ENCODE results near the gene GAS7. TPM values are rescaled to one million over a fixed set of nuclear protein-coding genes. Genes with fewer than 3 reads are reported as not detected.

Gene GAS7
- total and polyA plus RNA-seq, 2 of the 13 experiments (the other 11 are each of a cell fraction or from before 2014, with no cell fraction given) = 1.0 to 5.2 TPM

DNA sequence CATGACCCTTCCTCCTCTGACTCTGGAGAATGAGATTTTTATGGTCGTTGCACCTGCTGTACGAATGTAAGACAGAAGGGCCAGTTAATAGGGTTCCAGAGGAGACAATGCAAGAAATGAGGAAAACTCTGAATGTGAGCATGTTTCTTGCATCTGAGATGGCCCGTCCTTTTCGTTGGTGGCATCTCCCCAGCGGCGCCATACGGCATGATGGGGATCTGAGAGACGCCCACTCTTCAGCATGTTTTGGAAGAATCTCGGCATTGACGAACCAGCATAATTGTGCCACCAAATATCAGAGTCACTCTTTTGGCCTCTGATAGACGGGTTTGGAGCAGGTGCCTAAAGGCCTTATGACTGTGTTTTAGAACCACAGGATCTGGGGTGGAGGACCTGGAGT lies 166.8 kb downstream of the GAS7 start:
- Histone ChIP-seq H3K4me2 (ENCODE audit: low read depth, low read length) (no peak overlapping the region), H3K4me1 (ENCODE audit: insufficient read depth, low read length) (peaks cover 5% of the 10 kb centered on the region), H3K9ac (ENCODE audit: insufficient read depth, low read depth, low read length) (no peak overlapping the region), H3K4me3 (replicated peaks in 1 of 3; ENCODE audit: insufficient read depth in 1 of 3, low read depth in 2 of 3, low read length in 3 of 3) (no peak overlapping the region), H3K79me2 (ENCODE audit: insufficient read depth, low read length) (no peaks in the 10 kb centered on the region), H3K27me3 (ENCODE audit: control insufficient read depth in 1 of 2, insufficient read depth in 2 of 2, low read length in 2 of 2) (peaks cover 3 to 39% of the 10 kb centered on the region in 2 experiments; a peak in 3 of 5 replicates), H3K36me3 (replicated peaks in 1 of 2; ENCODE audit: control insufficient read depth in 1 of 2, insufficient read depth in 2 of 2, low read length in 2 of 2) (no peaks in the 10 kb centered on the region), H2AFZ (ENCODE audit: low read length) (no peak overlapping the region), H3K27ac (ENCODE audit: extremely low read length, insufficient read depth, low read length) (no peak overlapping the region), H4K20me1 (ENCODE audit: insufficient read depth, low read length) (no peaks in the 10 kb centered on the region), H3K9me3 (ENCODE audit: low read length) (no peaks in the 10 kb centered on the region)
- POLR2A ChIA-PET = no interaction called here
- CTCF ChIA-PET (ENCODE audit: low intra/inter-chr PET ratio, low total read pairs) = no interaction called here
- FAIRE-seq = no peak
- ATAC-seq = no peak
- DNase-seq (ENCODE audit: low spot score) = no peak
- BruUV-seq (replicated peaks) = no TSS peak
- WGBS (ENCODE audit: low lambda C conversion rate) = 44% methylated on average over 9 of the region's 11 CpGs
- no peak for TF ChIP-seq NFRKB (IDR thresholded peaks at IDR 0.05)
- TF ChIP-seq ATM (IDR thresholded peaks at IDR 0.05; ENCODE audit: borderline replicate concordance) = no peak
- no peak for TF ChIP-seq ZNF260 (CRISPR knock-in tag; IDR thresholded peaks at IDR 0.05; ENCODE audit: borderline replicate concordance, low read depth)
- TF ChIP-seq, protein P1, sequence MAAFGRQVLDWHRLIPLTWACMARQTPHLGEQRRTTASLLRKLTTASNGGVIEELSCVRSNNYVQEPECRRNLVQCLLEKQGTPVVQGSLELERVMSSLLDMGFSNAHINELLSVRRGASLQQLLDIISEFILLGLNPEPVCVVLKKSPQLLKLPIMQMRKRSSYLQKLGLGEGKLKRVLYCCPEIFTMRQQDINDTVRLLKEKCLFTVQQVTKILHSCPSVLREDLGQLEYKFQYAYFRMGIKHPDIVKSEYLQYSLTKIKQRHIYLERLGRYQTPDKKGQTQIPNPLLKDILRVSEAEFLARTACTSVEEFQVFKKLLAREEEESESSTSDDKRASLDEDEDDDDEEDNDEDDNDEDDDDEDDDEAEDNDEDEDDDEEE (CRISPR knock-in tag; IDR thresholded peaks at IDR 0.05) = no peak
- TF ChIP-seq KLF16 (CRISPR knock-in tag; IDR thresholded peaks at IDR 0.05) = no peak
- TF ChIP-seq NCOA1 (CRISPR knock-in tag; IDR thresholded peaks at IDR 0.05) = no peak
- no peak for TF ChIP-seq HNRNPL (IDR thresholded peaks at IDR 0.05; ENCODE audit: low read depth, low read length)
- no peak for TF ChIP-seq ZNF501 (CRISPR knock-in tag; IDR thresholded peaks at IDR 0.05)
- no peak for TF ChIP-seq ZBTB14 (CRISPR knock-in tag; IDR thresholded peaks at IDR 0.05)
- no peak for TF ChIP-seq THAP9 (CRISPR knock-in tag; IDR thresholded peaks at IDR 0.05; ENCODE audit: borderline replicate concordance)
- no peak for TF ChIP-seq FUBP1 (CRISPR knock-in tag; IDR thresholded peaks at IDR 0.05; ENCODE audit: borderline replicate concordance)
- TF ChIP-seq CAMTA2 (CRISPR knock-in tag; IDR thresholded peaks at IDR 0.05; ENCODE audit: borderline replicate concordance) = no peak
- no peak for TF ChIP-seq ZNF496 (CRISPR knock-in tag; IDR thresholded peaks at IDR 0.05; ENCODE audit: insufficient replicate concordance)
- no peak for TF ChIP-seq PPARG (CRISPR knock-in tag; conservative IDR thresholded peaks at IDR 0.05)
- TF ChIP-seq MYC (CRISPR knock-in tag; IDR thresholded peaks at IDR 0.05; ENCODE audit: borderline replicate concordance) = no peak
- TF ChIP-seq NFE2L2 (IDR thresholded peaks at IDR 0.05; ENCODE audit: low read length) = no peak
- TF ChIP-seq ZNF75D (CRISPR knock-in tag; IDR thresholded peaks at IDR 0.05; ENCODE audit: borderline replicate concordance) = no peak
- in situ Hi-C loops (cut with HindIII; ENCODE audit: extremely low pct_ligation_motif_present, low pct_unique_long_range_greater_than_20kb) (no loop called here), intact Hi-C loops (cut with micrococcal nuclease; ENCODE audit: unreplicated experiment) (no loop called here)
